HG02970 (cell line): ENCODE data around the gene SGMS1.
"Not testable (repeated sequence)": the region's sequence is repeated elsewhere in the genome, so short reads cannot be mapped to it uniquely, and the experiment has no call there.

Experiments
- ATAC-seq: cut with Tn5 transposase; IDR thresholded peaks from one replicate; pipeline ENCODE4 v1.9.1; 2021; ENCODE audit warnings: mild to moderate bottlenecking, moderate library complexity, moderate number of reproducible peaks; ENCODE audit not compliant: unreplicated experiment, low FRiP score

SGMS1 gene

GRCh38 chr10:50387732-50388073 lies 236.1 kb downstream of the SGMS1 start:
- ATAC-seq: no peak

DNA sequence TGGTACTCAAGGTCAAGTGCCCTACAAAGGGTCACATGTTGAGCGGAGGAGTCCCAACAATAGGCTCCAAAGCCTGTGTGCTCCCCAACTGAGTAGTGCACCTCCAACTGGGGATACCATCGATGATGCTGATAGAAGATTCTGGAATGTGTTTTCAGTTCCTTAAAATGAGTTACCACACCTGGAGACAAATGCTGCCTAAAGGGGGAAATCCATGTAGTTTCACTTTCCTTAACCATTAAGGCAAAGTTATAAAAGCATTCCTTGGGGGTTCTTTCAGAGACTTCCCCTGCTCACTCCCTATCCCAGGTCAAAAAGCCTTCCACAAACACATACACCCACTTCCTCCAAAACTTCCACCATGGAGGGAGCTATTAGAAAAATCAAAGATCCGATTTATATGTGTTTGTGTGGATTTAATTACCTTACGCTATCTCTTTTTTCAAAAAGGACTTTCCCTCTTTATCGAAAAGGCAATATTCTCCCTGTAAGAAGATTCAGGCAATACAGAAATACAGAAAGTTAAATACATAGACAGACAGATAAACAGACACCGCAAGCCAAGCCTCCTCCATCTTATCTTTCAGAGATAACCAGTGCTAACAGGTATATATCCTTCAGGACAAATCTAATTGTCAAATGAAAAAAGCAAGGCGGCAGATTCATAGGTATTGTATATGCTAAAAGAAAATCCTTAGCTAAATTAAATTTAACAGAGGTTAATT lies 236.6 kb downstream of the SGMS1 start:
- no peak for ATAC-seq

GRCh38 chr10:50385624-50386023 lies 238.1 kb downstream of the SGMS1 start:
- ATAC-seq: no peak

DNA sequence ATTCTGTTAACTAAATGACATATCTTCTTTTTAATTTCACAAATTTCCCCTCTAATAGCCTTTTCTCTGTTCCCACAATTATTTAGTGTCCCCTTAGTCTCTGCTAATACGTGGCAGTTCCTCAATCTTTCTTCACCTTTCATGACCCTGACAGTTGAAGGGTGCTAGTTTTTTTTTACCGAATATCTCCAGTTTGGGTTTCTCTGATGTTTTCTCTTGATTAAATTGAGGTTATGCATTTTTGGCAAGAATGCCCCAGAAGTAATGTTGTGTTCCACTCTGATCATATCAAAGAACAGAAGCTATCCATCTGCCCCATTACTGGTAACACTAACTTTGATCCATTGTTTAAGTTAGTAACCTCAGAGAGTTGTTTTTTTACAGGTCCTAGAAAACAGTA lies 238.9 kb downstream of the SGMS1 start:
- ATAC-seq: no peak

DNA sequence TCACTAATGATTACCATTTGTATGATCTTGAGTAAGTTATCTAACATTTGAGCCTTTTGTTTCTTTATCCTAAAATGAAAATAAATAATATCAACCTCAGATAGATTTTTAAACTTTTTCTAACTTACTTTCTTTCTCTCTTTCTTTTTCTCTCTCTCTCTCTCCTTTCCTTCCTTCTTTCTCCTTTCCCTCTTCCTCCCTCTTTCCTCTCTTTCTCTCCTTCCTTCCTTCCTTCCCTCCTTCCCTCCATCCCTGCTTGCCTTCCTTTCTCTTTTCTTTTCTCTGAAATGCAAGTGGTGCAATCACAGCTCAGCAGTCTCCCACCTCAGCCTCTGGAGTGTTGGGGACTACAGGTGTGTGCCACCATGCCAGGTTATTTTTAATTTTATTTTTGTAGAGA lies 239.5 kb downstream of the SGMS1 start:
- no peak for ATAC-seq

- no peak for ATAC-seq
Observed at GRCh38 chr10:50382576-50383023, 241.2 kb downstream of the SGMS1 start.

DNA sequence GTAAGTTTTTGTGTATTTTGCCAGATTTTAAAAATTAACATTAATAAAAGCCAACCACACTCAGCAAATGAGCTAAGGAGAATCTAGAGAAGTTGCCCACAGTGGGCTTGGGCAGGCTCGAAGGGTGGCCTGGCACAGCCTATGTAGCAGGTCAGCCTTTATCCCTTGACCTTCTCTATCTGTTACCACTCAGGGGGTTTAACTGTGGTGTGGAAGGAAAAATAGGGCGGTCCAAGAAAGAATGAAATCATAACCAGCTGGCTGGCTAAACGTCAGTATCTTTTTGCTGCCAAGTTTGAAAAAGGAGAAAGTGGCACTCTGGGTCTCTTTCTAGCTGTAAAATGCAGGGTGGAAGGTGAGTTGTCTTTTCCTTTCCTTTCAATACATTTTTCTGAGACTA lies 242.1 kb downstream of the SGMS1 start:
- no peak for ATAC-seq

DNA sequence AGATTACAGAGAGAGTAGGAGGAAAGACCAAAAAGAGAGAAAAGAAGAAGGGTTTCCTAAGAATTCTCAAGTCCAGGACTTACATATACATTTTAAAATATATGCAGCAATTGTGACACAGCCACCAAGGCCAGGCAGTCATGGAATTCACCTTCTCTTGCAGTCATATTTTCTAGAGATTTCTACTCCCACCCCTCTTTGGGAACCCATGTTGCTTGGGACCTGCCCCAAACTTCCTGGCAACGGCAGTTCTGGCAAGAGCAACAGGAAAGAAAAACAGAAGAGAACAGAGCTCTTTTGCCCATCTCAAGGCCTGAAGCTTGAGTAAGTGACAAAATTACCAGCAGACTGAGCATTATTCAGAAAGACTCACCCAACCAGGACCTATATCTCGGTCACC lies 244.1 kb downstream of the SGMS1 start:
- ATAC-seq: no peak

- ATAC-seq: no peak
Observed at GRCh38 chr10:50375745-50376144, 248.0 kb downstream of the SGMS1 start.

DNA sequence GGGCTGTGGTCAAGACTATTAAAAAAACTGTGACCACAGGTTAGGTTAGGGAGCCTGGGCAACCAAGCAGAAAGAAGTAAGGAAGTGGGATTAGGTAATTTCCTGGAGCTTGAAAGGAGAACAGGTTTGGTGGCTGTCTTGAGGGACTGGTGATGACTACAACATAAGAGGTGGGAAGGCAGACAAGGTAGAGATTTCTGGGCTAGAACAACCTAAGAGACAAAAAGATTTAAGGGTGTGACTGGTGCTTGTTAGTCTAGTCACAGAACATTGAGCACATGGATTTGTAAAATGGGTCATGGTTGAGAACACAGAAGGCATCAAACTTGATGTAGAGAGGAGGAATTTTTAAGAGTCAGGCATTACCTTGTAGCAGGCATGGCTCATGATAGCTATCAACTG lies 248.7 kb downstream of the SGMS1 start:
- ATAC-seq: no peak

- ATAC-seq: no peak
Observed at GRCh38 chr10:50373821-50374501, 249.8 kb downstream of the SGMS1 start.

DNA sequence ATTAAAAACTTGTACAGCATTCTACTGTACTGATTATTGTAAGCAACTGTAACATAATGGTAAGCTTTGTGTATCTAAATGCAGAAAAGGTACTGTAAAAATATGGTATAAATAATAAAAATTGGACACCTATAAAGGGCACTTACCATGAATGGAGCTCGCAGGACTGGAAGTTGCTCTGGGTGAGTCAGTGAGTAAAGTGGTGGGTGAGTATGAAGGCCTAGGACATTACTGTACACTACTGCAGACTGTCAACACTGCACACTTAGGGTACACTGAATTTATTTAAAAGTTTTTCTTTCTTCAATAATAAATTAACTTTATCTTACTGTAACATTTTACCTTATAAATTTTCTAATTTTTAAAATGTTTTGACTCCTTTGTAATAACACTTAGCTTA lies 253.8 kb downstream of the SGMS1 start:
- ATAC-seq: no peak

DNA sequence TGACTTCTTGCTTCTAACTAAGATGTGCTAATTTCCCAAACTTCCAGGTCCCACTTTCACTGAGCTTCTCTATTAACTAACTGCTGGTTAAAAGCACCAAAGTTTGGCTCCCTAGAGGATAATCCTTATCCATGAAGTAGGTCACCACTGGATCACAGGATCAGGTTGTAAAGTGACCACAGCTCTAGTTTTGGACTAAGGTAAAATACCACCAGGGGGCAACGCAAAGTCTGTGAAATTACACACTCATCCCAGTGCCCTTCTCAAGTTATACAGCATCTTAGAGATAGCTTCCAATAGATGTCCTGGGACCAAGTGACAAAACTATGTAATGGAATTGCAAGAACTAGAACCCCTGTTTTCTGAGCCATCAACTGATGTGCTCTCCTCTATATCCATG lies 256.0 kb downstream of the SGMS1 start:
- no peak for ATAC-seq

DNA sequence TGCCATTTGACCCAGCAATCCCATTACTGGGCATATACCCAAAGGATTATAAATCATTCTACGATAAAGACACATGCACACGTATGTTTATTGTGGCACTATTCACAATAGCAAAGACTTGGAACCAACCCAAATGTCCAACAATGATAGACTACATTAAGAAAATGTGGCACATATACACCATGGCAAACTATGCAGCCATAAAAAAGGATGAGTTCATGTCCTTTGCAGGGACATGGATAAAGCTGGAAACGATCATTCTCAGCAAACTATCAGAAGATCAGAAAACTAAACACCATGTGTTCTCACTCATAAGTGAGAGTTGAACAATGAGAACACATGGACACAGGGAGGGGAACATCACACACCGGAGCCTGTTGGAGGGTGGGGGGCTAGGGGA lies 257.3 kb downstream of the SGMS1 start:
- not testable (repeated sequence) for ATAC-seq

GRCh38 chr10:50364730-50365129 lies 259.0 kb downstream of the SGMS1 start:
- not testable (repeated sequence) for ATAC-seq

DNA sequence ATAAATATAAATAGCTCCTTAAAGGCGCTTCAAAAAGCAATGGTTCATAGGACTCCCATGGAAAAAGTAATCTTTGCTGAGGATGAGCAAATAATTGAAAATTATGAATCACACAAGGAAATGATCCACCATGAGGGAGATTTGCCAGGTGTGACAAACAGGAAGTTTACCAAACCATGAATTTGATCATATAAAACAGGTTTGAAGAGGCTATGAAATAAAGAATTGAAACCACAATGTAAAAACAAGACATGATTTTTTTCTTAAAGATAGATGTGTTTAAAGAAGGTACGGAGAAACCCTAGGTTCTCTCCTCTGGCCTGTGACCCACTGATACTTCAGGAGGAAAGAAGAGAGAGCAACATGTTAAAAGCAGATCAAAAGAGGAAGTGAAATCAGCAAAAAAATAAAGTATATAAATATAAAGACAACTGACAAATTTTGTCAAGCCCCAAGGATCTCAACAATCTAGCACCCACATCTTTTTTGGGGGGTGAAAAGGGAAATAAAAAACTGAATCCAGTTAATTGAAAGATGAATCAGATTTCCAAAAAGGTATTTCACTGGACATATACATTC lies 261.1 kb downstream of the SGMS1 start:
- peak; percentile 54 for ATAC-seq

DNA sequence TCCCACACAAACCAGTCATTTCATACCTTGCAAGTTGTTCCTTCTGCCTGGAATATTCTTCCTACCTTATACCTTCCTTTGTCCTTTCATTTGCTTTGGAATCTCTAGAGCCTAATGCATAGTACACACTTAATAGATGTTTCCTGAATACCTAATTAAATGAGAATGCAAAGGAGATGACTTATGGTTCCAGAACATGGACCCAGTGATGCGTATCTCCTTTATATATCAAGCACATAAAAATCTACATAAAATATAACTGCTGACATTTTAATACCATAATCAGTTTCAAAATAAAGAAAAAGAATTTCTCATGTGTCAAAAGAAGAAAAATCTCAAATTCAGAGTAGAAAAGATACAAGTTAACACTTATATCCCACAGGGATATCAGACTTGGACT lies 261.8 kb downstream of the SGMS1 start:
- ATAC-seq: no peak

- no peak for ATAC-seq
Observed at GRCh38 chr10:50360077-50360850, 263.5 kb downstream of the SGMS1 start.

DNA sequence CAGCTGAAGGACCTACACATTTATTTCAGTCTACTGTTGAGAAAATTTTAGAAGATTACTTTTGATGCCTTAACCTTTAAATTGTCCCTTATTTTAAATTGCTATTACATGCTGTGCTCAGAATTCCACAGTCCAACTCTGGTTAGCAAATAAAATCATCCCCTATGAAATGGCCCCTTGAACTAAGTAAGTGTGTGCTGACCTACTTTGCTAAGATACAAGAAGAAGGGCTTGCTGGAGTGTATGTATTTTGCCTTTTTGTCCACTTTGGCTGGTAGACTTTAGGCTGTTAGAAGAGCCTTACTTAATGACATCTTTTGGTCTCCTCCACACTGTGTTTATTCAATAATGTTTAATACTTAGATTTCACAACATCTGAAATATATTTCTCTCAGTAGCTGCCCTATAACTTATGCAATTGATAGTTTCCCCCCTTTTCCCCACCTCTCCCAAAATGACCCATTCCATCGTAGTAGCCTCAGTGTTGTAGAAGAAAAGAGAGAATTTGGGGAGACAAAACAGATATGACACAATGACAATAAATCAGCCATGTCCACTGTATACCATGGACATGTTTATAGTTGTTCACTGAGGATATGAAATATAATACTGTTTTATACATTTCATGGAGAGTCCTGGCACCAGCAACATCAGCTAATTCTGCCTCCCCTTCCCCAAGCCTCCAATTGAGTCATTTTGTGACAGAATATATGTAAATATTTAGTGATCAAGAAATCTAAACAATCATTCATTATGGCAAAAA lies 264.6 kb downstream of the SGMS1 start:
- no peak for ATAC-seq

DNA sequence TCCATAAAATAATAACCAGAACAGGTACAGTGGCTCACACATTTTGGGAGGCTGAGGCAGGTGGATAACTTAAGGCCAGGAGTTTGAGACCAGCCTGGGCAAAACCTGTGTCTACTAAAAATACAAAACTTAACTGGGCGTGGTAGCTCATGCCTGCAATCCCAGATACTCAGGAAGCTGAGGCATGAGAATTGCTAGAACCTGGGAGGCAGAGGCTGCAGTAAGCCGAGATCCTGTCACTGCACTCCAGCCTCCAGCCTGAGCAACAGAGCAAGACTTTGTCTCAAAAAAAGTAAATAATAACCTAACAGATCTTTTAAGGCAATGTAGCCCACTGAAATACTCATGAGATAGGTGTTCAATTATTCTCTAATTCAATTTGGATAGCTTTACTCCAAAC lies 265.3 kb downstream of the SGMS1 start:
- ATAC-seq: no peak

- not testable (repeated sequence) for ATAC-seq
Observed at GRCh38 chr10:50356481-50356832, 267.3 kb downstream of the SGMS1 start.
